IgD-negative memory B cell (primary cell): Measurements from ENCODE around the gene VAV2. TPM values are rescaled to one million over a fixed set of nuclear protein-coding genes. Genes with fewer than 3 reads are reported as not detected.
"Not testable (repeated sequence)": the region's sequence is repeated elsewhere in the genome, so short reads cannot be mapped to it uniquely, and the experiment has no call there.

Experiments used
- H3K27ac Mint-ChIP-seq, 3 donors: one replicate each; pipeline ENCODE4 v1.8.0; 2020 to 2022; ENCODE audit warnings: mild to moderate bottlenecking in 3 of 3, mixed read lengths in 3 of 3, moderate library complexity in 1 of 3
- H3K27me3 Mint-ChIP-seq: one replicate; pipeline ENCODE4 v1.8.0; 2021; ENCODE audit warnings: mixed read lengths
- H3K36me3 Mint-ChIP-seq: one replicate; pipeline ENCODE4 v1.8.0; 2020; ENCODE audit warnings: mild to moderate bottlenecking, mixed read lengths
- H3K4me1 Mint-ChIP-seq, 3 donors: one replicate each; pipeline ENCODE4 v1.8.0; 2020 to 2022; ENCODE audit warnings: mixed read lengths in 3 of 3, mild to moderate bottlenecking in 1 of 3
- H3K4me3 Mint-ChIP-seq, 4 donors: one replicate each; pipeline ENCODE4 v1.8.0; 2020 to 2022; ENCODE audit warnings: mild to moderate bottlenecking in 4 of 4, mixed read lengths in 4 of 4, moderate library complexity in 3 of 4
- H3K9me3 Mint-ChIP-seq, 3 donors: one replicate each; pipeline ENCODE4 v1.8.0; 2020 to 2021; ENCODE audit warnings: mixed read lengths in 3 of 3, mild to moderate bottlenecking in 1 of 3
- polyA plus RNA-seq: library from polyadenylated mRNA; unstranded; fragments of 300-500 nt; fragmentation: Illumina TruSeq; gene quantifications from one replicate; pipeline ENCODE4 v1.2.3, GENCODE V29; 2021

The VAV2 gene
- polyA plus RNA-seq, 1 donor from 2014 or later = 28.7 TPM

DNA sequence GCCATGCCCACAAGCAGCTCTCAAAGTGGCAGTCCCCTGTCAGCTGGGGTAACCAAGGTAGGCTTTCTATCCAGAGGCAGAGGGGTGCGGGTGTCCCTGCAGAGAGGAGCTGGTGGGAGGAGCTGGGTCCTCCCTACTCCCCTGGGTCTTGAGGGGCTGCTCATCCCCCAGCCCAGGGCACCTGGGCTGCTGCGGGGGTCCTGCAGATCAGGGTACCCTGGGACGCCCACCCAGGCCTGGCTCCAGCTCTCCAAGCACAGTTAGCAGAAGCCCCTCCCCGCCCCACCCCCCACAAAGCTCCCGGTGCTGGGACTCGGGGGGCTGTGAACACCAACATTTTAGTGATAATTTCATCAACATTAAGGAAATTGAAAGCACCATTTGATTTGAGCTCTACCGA lies 29.8 kb downstream of the VAV2 start:
- no peak overlapping the region for H3K27ac Mint-ChIP-seq
- peaks cover 0 to 7% (median 0%) of the 10 kb centered on the region in 3 donors for H3K9me3 Mint-ChIP-seq
- no peaks in the 10 kb centered on the region for H3K27me3 Mint-ChIP-seq
- no peaks in the 10 kb centered on the region for H3K36me3 Mint-ChIP-seq
- H3K4me1 Mint-ChIP-seq = peaks cover 41 to 57% (median 56%) of the 10 kb centered on the region in 3 donors
- H3K4me3 Mint-ChIP-seq = peak overlapping the region in 2 of 4 donors; percentile 59 to 79

DNA sequence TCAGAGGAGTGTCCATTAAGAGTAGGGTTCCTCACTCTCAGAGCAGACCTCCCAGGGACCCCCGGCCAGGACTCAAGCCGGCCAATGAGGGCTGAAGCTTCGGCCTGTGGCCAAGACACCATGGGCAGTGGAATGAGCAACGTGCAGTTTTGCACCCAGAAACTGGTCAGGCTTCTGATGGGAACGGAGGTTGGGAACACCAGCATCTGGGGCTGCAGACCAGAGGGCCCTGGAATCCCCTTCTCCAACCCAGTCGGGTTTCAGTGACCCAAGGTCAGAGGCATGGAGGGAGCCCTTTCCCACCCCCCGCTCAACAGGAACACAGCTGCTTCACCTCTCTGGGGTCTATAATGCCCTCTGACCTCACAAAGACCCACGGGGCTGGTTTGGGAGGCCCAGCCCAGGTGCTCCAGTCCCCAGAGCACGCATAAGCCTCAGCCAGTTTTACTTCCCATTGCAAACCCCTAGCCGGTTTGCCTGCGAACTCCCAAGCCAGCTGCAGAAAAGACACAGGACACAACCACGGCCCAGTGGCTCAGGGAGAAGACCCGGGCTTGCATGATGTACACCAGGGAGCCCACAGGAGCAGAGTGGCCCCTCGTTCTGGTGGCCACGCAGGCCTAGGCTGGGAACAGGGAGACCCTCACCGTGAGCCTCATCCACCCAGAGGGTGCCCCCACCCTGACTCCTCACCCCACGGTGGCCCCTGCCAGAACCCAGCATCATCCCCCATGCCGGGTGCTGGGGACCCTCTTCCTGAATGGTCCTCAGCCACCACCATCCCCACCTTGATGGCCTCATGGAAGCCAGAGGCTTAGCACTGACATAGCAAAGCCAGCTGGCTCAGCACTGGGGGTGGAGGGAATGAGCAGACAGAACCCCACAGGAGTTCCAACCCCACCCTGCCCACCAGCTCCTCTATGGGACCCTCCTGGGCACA lies 30.6 kb downstream of the VAV2 start:
- peaks cover 43 to 58% (median 56%) of the 10 kb centered on the region in 3 donors for H3K4me1 Mint-ChIP-seq
- peaks cover 0 to 7% (median 0%) of the 10 kb centered on the region in 3 donors for H3K9me3 Mint-ChIP-seq
- peak overlapping the region; percentile 64 to 94 (median 78) for H3K4me3 Mint-ChIP-seq
- H3K27ac Mint-ChIP-seq = peak overlapping the region; percentile 82 to 98 (median 84)
- no peaks in the 10 kb centered on the region for H3K36me3 Mint-ChIP-seq
- H3K27me3 Mint-ChIP-seq = no peaks in the 10 kb centered on the region

DNA sequence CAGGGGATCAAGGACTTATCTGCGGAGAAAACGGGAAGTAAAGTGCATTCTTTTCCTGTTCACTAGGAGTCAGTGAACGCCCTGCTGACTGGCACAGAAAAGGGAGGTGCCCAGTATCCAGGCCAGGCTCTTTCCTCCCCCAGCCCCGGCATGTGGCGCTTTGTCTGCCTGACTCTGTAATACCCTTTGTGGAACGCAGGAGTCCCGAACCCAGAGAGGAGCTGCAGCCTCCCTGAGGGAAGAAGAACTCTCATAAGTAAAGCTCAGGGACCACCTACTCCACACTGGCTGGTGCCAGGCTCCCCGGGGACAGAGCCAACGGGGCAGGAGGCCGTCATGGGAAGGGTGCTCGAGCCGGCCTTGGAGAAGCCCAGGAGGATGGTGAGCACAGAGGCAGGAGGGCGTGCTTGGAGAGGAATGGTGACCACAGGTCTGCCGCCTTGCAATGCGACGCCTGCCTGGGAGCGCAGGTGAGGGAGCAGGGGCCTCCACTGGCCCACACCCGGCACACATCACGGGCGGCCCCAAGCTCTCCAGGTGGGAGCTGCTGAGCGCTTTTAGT lies 31.5 kb downstream of the VAV2 start:
- peaks cover 0 to 7% (median 0%) of the 10 kb centered on the region in 3 donors for H3K9me3 Mint-ChIP-seq
- H3K4me3 Mint-ChIP-seq = peak overlapping the region; percentile 55 to 93 (median 83)
- H3K4me1 Mint-ChIP-seq = peaks cover 39 to 57% (median 52%) of the 10 kb centered on the region in 3 donors
- H3K27me3 Mint-ChIP-seq = no peaks in the 10 kb centered on the region
- peak overlapping the region; percentile 78 to 84 (median 82) for H3K27ac Mint-ChIP-seq
- H3K36me3 Mint-ChIP-seq = no peaks in the 10 kb centered on the region

DNA sequence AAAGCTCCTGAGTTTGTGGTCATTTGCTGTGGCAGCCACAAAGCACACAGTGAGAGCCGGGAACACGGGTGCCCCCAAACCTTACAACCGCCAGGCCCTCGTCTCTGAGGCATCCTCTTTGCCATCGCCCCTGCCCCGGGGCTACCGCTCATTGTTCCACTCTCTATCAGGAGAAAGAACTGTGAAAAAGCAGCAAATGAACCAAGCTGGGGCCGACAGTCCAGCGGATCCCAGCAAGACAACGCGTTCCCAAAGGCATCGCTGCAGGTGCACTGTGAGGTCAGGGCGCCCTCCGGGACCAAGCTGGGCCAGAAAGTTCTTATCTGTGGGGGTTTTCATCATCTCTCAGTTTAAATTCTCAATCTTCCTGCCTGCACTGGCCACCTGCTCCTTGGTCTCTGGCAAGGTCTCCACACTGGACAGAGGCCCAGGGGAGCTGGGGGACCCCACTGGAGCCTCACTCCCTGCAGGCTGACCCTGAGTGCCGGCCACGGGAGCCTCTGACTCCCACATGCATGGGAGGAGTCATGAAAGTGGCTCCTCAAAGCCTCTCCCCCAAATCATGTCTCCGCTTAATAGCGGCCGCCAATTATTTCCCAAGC lies 32.1 kb downstream of the VAV2 start:
- Mint-ChIP-seq H3K36me3 (no peaks in the 10 kb centered on the region), H3K4me1 (peaks cover 36 to 54% (median 51%) of the 10 kb centered on the region in 3 donors), H3K27me3 (no peaks in the 10 kb centered on the region), H3K27ac (peak overlapping the region; percentile 78 to 82 (median 81)), H3K4me3 (peak overlapping the region; percentile 55 to 93 (median 83)), H3K9me3 (peaks cover 0 to 7% (median 0%) of the 10 kb centered on the region in 3 donors)

DNA sequence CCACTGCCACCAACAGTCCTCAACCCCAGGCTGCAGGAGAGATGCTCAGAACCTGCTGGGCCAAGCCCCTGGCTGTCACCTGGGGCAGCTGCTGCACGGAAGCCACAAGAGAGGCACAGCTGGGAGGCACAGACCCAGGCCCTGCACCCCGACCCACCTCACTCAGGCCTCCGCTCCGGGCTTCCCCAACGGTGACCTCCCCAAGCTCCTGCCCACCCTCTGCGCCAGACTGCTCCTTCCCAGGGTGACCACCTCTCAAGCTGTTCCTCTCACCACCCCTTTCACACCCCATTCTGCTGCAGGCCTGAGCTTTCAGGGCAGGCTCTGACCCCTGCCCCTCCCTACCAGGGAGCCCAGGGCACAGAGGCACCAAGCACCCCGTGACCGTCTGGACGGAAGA lies 33.0 kb downstream of the VAV2 start:
- Mint-ChIP-seq H3K9me3 (no peaks in the 10 kb centered on the region), H3K4me3 (peak overlapping the region; percentile 72 to 94 (median 82)), H3K27me3 (no peaks in the 10 kb centered on the region), H3K4me1 (peaks cover 45 to 60% (median 56%) of the 10 kb centered on the region in 3 donors), H3K27ac (peak overlapping the region; percentile 81 to 91 (median 88)), H3K36me3 (no peaks in the 10 kb centered on the region)

DNA sequence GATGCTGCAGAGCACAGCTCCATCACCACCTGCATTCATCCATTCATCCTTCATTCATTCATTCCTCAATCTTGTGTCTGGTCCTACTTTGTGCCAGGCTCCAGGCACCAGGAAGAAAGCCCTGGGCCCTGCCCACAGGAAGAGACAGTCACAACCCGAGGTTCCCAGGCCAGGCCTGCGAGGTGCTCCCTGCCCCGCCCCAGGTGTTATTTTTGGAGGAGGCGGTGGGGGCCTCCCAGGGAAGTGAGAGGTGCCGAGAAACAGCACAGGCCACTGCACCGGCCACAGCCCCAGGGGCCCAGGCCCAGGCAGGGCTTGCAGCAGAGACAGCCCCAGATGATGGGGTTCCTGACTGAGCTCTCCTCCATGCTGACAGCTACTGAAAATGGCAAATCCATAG lies 33.4 kb downstream of the VAV2 start:
- Mint-ChIP-seq H3K9me3 (no peaks in the 10 kb centered on the region), H3K4me3 (peak overlapping the region; percentile 72 to 94 (median 82)), H3K4me1 (peaks cover 49 to 64% (median 60%) of the 10 kb centered on the region in 3 donors), H3K36me3 (no peaks in the 10 kb centered on the region), H3K27me3 (no peaks in the 10 kb centered on the region), H3K27ac (peak overlapping the region; percentile 81 to 88 (median 83))

DNA sequence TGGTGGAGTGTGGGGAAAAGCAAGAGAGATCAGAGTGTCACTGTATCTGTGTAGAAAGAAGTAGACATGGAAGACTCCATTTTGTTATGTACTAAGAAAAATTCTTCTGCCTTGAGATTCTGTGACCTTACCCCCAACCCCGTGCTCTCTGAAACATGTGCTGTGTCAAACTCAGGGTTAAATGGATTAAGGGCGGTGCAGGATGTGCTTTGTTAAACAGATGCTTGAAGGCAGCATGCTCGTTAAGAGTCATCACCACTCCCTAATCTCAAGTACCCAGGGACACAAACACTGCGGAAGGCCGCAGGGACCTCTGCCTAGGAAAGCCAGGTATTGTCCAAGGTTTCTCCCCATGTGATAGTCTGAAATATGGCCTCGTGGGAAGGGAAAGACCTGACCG lies 34.4 kb downstream of the VAV2 start:
- Mint-ChIP-seq H3K4me1 (peaks cover 48 to 59% (median 57%) of the 10 kb centered on the region in 3 donors), H3K27ac (peak overlapping the region; percentile 96 to 97 (median 97)), H3K4me3 (peak overlapping the region; percentile 72 to 91 (median 88))
- H3K27me3 Mint-ChIP-seq, H3K9me3 Mint-ChIP-seq, H3K36me3 Mint-ChIP-seq: not testable (repeated sequence)

DNA sequence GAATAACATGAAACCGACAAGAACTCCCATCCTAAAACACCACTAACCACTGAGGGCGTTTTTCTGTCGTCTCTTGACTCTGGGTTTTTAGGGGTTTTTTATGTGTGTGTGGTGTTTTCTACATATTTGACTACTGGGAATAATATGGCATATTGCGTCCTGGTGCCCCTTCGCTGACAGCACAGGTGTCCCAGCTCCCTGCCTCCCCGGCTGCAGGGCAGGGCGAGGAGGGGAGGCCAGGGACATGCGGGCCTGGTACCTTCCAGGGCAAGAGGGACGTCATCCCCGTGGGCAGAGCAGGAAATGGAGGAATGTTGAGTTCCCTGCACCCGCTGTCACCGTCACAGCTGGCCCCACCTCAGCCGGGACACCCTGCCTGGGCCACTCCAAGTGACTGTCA lies 34.8 kb downstream of the VAV2 start:
- peak overlapping the region; percentile 96 to 97 (median 97) for H3K27ac Mint-ChIP-seq
- H3K9me3 Mint-ChIP-seq = no peaks in the 10 kb centered on the region
- H3K27me3 Mint-ChIP-seq = no peaks in the 10 kb centered on the region
- H3K4me3 Mint-ChIP-seq = peak overlapping the region; percentile 72 to 91 (median 88)
- peaks cover 50 to 56% (median 54%) of the 10 kb centered on the region in 3 donors for H3K4me1 Mint-ChIP-seq
- H3K36me3 Mint-ChIP-seq = no peaks in the 10 kb centered on the region

DNA sequence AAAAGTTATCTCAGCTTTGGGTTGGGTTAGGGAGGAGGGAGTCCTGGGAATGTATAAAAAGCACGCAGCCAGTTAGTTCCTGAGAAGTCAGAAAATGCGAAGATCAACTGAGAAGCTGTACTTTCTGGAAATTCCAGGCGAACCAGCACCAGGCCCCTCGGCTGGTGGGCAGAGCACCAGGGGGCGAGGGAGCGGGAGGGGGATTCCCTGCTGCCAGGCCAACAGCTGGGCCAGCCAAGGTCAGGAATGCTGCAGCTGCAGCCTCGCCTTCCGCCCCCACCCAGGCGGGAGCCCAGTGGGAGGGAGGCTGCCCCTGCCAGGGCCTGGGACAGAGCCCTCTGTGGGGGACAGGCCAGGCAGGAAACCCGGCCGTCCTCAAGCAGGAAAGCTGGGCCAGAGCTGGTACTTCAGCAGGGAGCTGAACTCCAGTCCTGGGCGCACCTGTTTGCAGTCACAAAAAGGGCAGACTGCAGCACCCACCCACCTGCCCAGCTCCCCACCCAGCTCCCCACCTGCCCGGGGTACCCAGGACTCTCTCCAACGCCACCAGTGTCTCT lies 35.5 kb downstream of the VAV2 start:
- Mint-ChIP-seq H3K4me3 (peak overlapping the region; percentile 81 to 95 (median 94)), H3K27me3 (no peaks in the 10 kb centered on the region), H3K36me3 (no peaks in the 10 kb centered on the region), H3K9me3 (no peaks in the 10 kb centered on the region), H3K4me1 (peaks cover 49 to 52% (median 51%) of the 10 kb centered on the region in 3 donors), H3K27ac (peak overlapping the region; percentile 98)

DNA sequence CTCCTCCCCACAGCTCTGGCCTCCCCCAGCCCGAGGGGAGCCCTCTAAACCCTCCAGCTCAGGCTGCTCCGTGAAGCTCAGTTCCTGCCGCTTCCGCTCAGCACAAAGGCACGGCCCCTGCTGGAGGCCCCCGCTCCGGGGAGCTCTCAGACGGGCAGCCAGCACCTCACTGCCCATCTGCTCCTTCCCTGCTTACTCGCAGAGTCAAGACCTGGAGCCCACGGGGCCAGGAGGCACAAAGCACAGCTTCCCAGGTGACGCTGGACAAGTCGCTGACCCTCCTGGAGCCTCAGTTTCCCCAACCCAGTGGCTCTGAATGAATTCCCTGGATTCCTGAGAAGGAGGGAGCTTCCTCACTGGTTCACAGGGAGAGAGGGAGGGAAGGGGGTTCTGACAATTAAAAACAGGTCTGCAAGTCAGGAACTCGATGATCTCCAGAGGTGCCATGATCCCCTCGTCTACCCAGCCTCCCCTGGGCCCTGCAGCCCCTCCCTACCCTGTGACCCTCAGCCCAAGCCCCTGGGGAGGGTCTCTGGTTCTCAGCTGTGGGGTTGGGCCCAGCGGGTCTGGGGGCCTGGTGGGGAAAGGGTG lies 36.2 kb downstream of the VAV2 start:
- Mint-ChIP-seq H3K4me1 (peaks cover 47 to 49% (median 49%) of the 10 kb centered on the region in 3 donors), H3K9me3 (no peaks in the 10 kb centered on the region), H3K4me3 (peak overlapping the region; percentile 81 to 95 (median 94)), H3K27me3 (no peaks in the 10 kb centered on the region), H3K36me3 (no peaks in the 10 kb centered on the region), H3K27ac (peak overlapping the region; percentile 98)

DNA sequence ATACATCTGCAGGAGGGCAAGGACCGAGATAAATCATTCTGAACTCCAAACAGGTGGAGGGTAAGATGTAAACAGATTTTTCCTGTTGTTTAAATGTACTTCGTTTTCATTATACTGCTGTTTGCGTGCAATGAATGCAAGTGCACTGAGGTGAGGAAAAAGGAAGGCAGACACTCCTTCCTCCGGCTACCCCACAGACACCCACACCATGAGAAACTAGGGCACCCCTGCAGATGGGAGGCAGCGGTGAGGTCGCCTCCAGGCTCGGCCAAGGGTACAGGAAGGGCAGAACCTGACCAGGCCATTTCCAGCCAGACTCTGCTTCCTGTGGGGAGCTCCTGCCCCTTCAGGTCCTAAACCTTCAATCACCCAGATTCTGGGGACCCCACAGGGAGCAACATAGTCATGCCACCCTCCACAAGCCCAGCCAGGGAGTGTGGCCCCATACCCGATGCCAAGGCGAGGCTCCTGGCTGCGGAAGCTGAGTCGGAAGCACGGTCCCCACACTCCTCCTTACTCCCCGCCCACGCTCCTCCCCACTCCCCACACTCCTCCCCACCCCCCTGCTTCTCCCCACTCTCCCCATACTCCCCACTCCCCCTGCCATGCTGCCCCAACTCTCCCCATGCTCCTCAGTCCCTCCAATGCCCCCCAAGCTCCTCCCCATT lies 37.1 kb downstream of the VAV2 start:
- H3K9me3 Mint-ChIP-seq = no peaks in the 10 kb centered on the region
- no peaks in the 10 kb centered on the region for H3K36me3 Mint-ChIP-seq
- no peaks in the 10 kb centered on the region for H3K27me3 Mint-ChIP-seq
- H3K27ac Mint-ChIP-seq = peak overlapping the region; percentile 81 to 96 (median 93)
- peak overlapping the region; percentile 75 to 91 (median 84) for H3K4me3 Mint-ChIP-seq
- peaks cover 44 to 49% (median 48%) of the 10 kb centered on the region in 3 donors for H3K4me1 Mint-ChIP-seq

DNA sequence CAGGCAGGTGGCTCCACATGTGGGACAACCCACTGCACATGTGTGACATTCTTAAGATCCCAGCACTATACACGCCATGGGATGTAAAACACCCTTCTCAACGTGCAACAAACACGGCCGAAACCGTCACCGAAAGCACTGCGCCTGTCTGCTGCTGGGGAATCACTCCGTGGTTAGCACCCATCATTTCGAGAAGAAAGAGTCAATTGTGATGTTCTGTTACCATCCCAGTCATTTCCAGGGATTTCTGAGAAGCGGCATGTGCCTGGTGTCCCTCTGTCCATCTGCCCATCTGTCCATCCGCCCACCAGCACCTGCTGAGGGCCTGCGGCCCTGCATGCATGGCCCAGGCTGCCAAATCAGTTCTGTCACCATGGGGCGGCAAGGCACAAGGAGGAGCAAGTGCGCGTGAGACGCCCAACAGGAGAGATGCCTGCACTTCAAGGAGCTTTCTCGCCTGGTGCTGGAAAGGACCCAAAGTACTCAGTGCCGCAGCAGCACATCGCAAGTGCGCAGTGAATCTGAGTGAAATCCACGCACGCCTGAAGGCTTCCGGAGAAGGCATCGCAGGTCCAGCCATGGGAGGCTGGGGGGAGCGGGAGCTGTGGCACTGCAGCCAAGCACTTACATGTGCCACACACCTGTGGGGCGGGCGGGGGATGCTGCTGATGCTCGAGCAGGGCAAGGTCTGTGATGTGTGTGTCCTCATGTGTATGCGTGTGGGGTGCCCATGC lies 38.0 kb downstream of the VAV2 start:
- H3K27me3 Mint-ChIP-seq = no peaks in the 10 kb centered on the region
- peak overlapping the region; percentile 81 to 96 (median 91) for H3K27ac Mint-ChIP-seq
- H3K36me3 Mint-ChIP-seq = no peaks in the 10 kb centered on the region
- H3K9me3 Mint-ChIP-seq = no peaks in the 10 kb centered on the region
- peaks cover 40 to 47% (median 44%) of the 10 kb centered on the region in 3 donors for H3K4me1 Mint-ChIP-seq
- peak overlapping the region; percentile 75 to 91 (median 84) for H3K4me3 Mint-ChIP-seq

DNA sequence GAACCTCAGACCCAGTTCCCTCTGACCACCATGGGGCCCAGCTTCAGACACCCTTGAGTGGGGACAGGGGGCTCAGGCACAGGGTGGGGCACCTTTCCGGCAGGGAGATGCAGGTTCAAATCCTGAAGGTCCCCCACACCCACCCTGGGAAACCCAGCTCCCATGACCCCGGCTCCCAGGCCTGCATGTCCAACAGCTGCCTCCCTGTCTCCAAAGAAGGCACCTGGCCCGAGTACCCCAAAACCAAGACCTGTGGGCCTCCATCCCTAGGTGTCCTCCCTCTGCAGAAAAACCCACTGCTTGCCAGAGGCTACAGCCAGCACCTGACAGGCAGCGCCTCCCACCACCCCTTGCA lies 38.5 kb downstream of the VAV2 start:
- no peaks in the 10 kb centered on the region for H3K9me3 Mint-ChIP-seq
- H3K4me3 Mint-ChIP-seq = peak overlapping the region in 3 of 4 donors; percentile 75 to 91 (median 79)
- peak overlapping the region in 2 of 3 donors; percentile 81 to 91 for H3K27ac Mint-ChIP-seq
- H3K36me3 Mint-ChIP-seq = no peaks in the 10 kb centered on the region
- no peaks in the 10 kb centered on the region for H3K27me3 Mint-ChIP-seq
- peaks cover 39 to 43% (median 39%) of the 10 kb centered on the region in 3 donors for H3K4me1 Mint-ChIP-seq
